LNCaP clone FGC (cell line): ENCODE results near the gene QKI.

Source experiments
- DNase-seq: peaks from one replicate; pipeline ENCODE4 v3.0.0-alpha.2; 2011; ENCODE audit warnings: low read depth
- H3K4me3 ChIP-seq: 2 replicates; pipeline ENCODE4 v1.5.1; 2011; ENCODE audit warnings: mild to moderate bottlenecking, low read depth, low read length, control low read depth
- TF ChIP-seq, protein P1 (sequence below): IDR thresholded peaks from 2 replicates; pipeline ENCODE4 v1.5.1; 2012; ENCODE audit warnings: mild to moderate bottlenecking; ENCODE audit not compliant: control insufficient read depth, insufficient read depth; ENCODE audit errors: extremely low read depth

QKI gene

DNA sequence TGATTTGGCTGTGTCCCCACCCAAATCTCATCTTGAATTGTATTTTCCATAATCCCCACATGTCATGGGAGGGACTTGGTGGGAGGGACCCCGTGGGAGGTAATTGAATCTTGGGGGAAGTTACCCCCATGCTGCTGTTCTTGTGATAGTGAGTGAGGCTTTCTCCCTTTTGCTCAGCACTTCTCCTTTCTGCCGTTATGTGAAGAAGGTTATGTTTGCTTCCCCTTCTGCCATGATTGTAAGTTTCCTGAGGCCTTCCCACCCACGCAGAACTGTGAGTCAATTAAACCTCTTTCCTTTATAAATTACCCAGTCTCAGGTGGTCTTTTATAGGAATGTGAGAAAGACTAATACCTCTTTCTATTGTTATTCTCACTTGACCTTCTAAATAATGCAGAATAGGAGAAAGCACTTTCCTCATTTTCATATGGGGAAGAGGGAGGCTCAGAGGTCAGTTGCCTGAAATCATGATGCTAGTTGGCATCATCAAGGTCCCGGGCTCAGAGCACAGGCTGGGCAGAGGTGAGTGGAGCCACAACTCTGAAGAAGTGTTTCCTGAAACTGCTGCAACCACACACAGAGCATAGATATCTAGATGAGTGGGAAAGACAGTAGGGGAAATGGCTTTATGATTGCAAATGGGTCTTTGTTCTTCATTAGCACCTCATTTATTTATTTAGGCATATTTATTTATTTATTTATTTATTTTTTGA is 191.0 kb downstream of the QKI start:
- TF ChIP-seq, protein P1, sequence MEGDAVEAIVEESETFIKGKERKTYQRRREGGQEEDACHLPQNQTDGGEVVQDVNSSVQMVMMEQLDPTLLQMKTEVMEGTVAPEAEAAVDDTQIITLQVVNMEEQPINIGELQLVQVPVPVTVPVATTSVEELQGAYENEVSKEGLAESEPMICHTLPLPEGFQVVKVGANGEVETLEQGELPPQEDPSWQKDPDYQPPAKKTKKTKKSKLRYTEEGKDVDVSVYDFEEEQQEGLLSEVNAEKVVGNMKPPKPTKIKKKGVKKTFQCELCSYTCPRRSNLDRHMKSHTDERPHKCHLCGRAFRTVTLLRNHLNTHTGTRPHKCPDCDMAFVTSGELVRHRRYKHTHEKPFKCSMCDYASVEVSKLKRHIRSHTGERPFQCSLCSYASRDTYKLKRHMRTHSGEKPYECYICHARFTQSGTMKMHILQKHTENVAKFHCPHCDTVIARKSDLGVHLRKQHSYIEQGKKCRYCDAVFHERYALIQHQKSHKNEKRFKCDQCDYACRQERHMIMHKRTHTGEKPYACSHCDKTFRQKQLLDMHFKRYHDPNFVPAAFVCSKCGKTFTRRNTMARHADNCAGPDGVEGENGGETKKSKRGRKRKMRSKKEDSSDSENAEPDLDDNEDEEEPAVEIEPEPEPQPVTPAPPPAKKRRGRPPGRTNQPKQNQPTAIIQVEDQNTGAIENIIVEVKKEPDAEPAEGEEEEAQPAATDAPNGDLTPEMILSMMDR, result no peak
- no peak for DNase-seq
- H3K4me3 ChIP-seq, result no peak overlapping the region

- H3K4me3 ChIP-seq, result no peak overlapping the region
- TF ChIP-seq, protein P1, result no peak
- no peak for DNase-seq
Measured at GRCh38 chr6:163607792-163608191, 193.3 kb downstream of the QKI start.

DNA sequence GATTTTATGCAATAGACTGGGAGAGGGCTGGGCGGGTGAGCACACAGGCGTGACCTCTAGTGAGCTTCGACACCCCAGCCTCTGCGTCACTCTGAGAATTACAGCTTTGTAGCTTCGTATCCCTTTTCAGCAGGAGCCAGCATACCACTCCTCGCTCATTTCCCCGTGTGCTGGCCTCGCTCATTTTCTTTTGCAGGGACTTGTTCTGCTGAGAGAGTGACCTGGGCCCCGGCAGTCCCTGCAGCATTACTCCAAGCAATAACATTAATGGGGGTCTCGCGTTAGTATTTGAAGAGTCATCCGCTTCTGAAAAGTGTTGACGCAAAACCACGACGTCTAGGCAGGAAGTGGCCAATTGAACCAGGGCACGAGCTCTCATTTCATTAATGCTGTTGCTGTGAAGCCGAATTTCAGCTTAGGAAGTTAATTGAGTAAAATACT is 193.7 kb downstream of the QKI start:
- TF ChIP-seq, protein P1, result no peak
- DNase-seq, result no peak
- H3K4me3 ChIP-seq, result no peak overlapping the region

DNA sequence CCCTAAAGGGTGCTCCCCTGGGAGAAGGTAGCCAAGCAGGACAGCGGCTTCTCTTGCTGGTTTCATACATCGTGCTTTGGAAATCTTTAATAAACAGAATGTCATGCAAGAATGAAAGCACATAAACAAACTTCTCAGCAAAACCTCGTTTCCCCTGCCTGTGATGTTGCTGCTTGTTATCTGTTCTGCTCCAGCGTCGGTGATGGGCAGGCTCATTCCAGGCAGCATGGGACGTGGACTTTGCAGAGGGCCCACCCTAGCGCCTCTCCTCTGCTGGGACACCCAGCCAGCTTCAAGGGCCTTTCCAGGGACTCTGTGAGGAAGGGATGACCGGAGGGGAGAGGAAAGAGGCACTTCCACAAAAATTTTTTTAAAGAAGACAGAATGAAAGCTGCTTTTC is 197.7 kb downstream of the QKI start:
- H3K4me3 ChIP-seq, result no peak overlapping the region
- TF ChIP-seq, protein P1, result no peak
- DNase-seq, result no peak

GRCh38 chr6:163613025-163613424 is 198.5 kb downstream of the QKI start:
- no peak overlapping the region for H3K4me3 ChIP-seq
- DNase-seq, result no peak
- TF ChIP-seq, protein P1, result no peak

DNA sequence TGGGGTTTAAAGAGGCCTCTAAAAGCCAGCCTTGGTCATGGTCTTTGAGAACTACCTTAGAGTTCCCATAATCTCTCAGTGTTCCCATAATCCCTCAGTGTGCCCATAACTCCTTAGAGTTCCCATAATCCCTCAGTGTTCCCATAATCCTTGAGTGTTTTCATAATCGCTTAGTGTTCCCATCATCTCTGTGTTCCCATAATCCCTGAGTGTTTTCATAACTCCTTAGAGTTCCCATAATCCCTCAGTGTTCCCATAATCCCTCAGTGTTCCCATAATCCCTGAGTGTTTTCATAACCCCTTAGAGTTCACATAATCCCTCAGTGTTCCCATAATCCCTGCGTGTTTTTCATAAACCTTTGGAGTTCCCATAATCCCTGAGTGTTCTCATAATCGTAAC is 199.2 kb downstream of the QKI start:
- no peak for DNase-seq
- H3K4me3 ChIP-seq, result no peak overlapping the region
- TF ChIP-seq, protein P1, result no peak

- TF ChIP-seq, protein P1, result no peak
- no peak overlapping the region for H3K4me3 ChIP-seq
- DNase-seq, result no peak
Measured at GRCh38 chr6:163616452-163616851, 201.9 kb downstream of the QKI start.
